Heart right ventricle (tissue), 16 donors: ENCODE measurements around the gene PLS3. TPM values are rescaled to one million over a fixed set of nuclear protein-coding genes. Genes with fewer than 3 reads are reported as not detected.

ENCODE experiments used
- ATAC-seq, 8 donors: fragments of 200-7000 bp; cut with Tn5 transposase; one replicate each; pipeline ENCODE4 v1.9.1; 2020; ENCODE audit warnings: mild to moderate bottlenecking in 8 of 8, moderate library complexity in 8 of 8, moderate number of reproducible peaks in 1 of 8
- DNase-seq, 2 donors: peaks; one replicate each; pipeline ENCODE4 v3.0.0-alpha.2; 2020
- H3K27ac ChIP-seq, 10 donors: fragments of 200-600 bp; sonication (generic) in 2 of 10; one replicate each; pipeline versions ENCODE4 v1.5.0 to v1.8.0; 2020 to 2022; ENCODE audit warnings: mild to moderate bottlenecking in 3 of 10
- H3K27me3 ChIP-seq, 7 donors: fragments of 200-600 bp; one replicate each; pipeline ENCODE4 v1.8.0; 2021 to 2022; ENCODE audit warnings: mild to moderate bottlenecking in 2 of 7
- H3K36me3 ChIP-seq, 9 donors: fragments of 200-600 bp; sonication (generic) in 1 of 9; one replicate each; pipeline versions ENCODE4 v1.5.0 to v1.8.0; 2020 to 2022; ENCODE audit warnings: mild to moderate bottlenecking in 2 of 9
- H3K4me1 ChIP-seq, 9 donors: fragments of 200-600 bp; sonication (generic) in 1 of 9; one replicate each; pipeline versions ENCODE4 v1.5.0 to v1.8.0; 2020 to 2022; ENCODE audit warnings: mild to moderate bottlenecking in 4 of 9
- H3K4me3 ChIP-seq, 10 donors: fragments of 200-600 bp; sonication (generic) in 2 of 10; one replicate each; pipeline versions ENCODE4 v1.5.0 to v1.8.0; 2020 to 2022; ENCODE audit warnings: mild to moderate bottlenecking in 7 of 10, moderate library complexity in 2 of 10
- H3K9me3 ChIP-seq, 11 donors: fragments of 200-600 bp in 10 of 11; sonication (generic) in 2 of 11; one replicate each; pipeline versions ENCODE4 v1.5.0 to v1.8.0; 2013 to 2022; ENCODE audit warnings: mild to moderate bottlenecking in 2 of 11, control low read depth in 1 of 11, moderate library complexity in 1 of 11
- CTCF ChIP-seq, 9 donors: fragments of 200-600 bp; sonication (generic) in 2 of 9; IDR thresholded peaks; one replicate each; pipeline versions ENCODE4 v1.5.0 to v1.8.0; 2021 to 2022; ENCODE audit warnings: antibody characterized with exemption in 9 of 9, mild to moderate bottlenecking in 5 of 9, moderate library complexity in 1 of 9
- WGBS, 2 donors: extraction: QIAGEN DNeasy Blood & Tissue Kit; methylation state at CpG; one replicate each; pipeline ENCODE4 v1.1.7; 2013; ENCODE audit warnings: inconsistent platforms in 1 of 2; 5-methylcytosine and 5-hydroxymethylcytosine counted together
- intact Hi-C, 10 donors: fragments of 100-400 bp; cut with DNase I; formaldehyde crosslinking; loops; one replicate each; pipeline versions ENCODE4 v1.11.1 to v1.14.2; 2022
- polyA plus RNA-seq, 2 donors: library from polyadenylated mRNA; stranded (reverse); fragments of 200-250 nt; gene quantifications; one replicate each; pipeline ENCODE4 v1.2.3, GENCODE V29; 2013
- total RNA-seq, 10 donors: library from RNA; stranded (reverse); fragmentation: NEBNext Ultra II Directional in 3 of 10; extraction: Animal tissue kit (Norgen Biotek cat#: 25700) in 3 of 10; gene quantifications; one replicate each; pipeline versions ENCODE4 v1.2.1 to v1.2.4, GENCODE V29; 2021 to 2023
- donor health status: Arrhythmogenic right ventricular cardiomyopathy.
- donor health status: ischemic (EF 13 %, LVEDD 7.1; RV severe dilation, severe dysfunction).
- donor health status: healthy with polysubstance abuse.
- donor health status: DM: no; HTN: yes; CAD: no.
- donor health status: DM: no; HTN: no; CAD: no.
- donor health status: ischemic (EF 25% LVEDD 6.9; RV normal size, moderate dysfunction).
- donor health status: ischemic (EF 25% LVEDD 5.7; RV mildly dilated, moderate dysfunction).
- donor health status: healthy.
- donor health status: DM: yes; HTN: yes; CAD: no.
- donor health status: Ischemic cardiomyopathy.
- donor health status: ischemic (EF 35%, LVEDD 5.7; RV mildly dilated, moderate dysfunction).
- donor health status: nonischemic (EF 11% LVEDD 7.7; RV severe dilation, severe dysfunction).
- donor health status: DM: yes; HTN: yes; CAD: no.
- donor health status: PGD.
- donor health status: ischemic (EF 29% LVEDD 5.4; RV normal size, mild dysfunction).
- donor health status: nonischemic (EF 23%, LVEDD 6.1; RV moderate dilation, normal function).

Gene PLS3
- total and polyA plus RNA-seq, 12 donors, result 29.7 to 56.9 (median 38.0) TPM

GRCh38 chrX:115616943-115617563 lies 56.1 kb downstream of the PLS3 start:
- TF ChIP-seq CTCF (IDR thresholded peaks at IDR 0.05), result no peak
- H3K36me3 ChIP-seq, result peaks cover 0 to 12% (median 0%) of the 10 kb centered on the region in 9 donors
- no peak overlapping the region for H3K4me3 ChIP-seq
- no peak for DNase-seq
- H3K9me3 ChIP-seq, result no peaks in the 10 kb centered on the region
- peak in 3 of 8 donors; percentile 41 to 76 (median 55) for ATAC-seq
- H3K4me1 ChIP-seq, result peaks cover 3 to 74% (median 29%) of the 10 kb centered on the region in 9 donors
- WGBS, 2 donors, result 65 to 81% methylated on average over 5 of the region's 5 CpGs
- intact Hi-C loops, result loop anchor here in 1 of 10 donors (10.0 kb wide), 1 partner anchor 52 kb away; the partner anchor contains the start of gene PLS3
- H3K27ac ChIP-seq, result peak overlapping the region; percentile 4 to 88 (median 70)
- peaks cover 0 to 94% (median 0%) of the 10 kb centered on the region in 7 donors for H3K27me3 ChIP-seq

- no peaks in the 10 kb centered on the region for H3K9me3 ChIP-seq
- peaks cover 0 to 98% (median 0%) of the 10 kb centered on the region in 7 donors for H3K27me3 ChIP-seq
- intact Hi-C loops, result loop anchor here in 1 of 10 donors (5.0 kb wide), 1 partner anchor 60 kb away; the partner anchor contains the start of gene PLS3
- no peak overlapping the region for H3K4me3 ChIP-seq
- no peak for TF ChIP-seq CTCF (IDR thresholded peaks at IDR 0.05)
- ATAC-seq (peak in 4 of 8 donors; percentile 59 to 81 (median 73)), DNase-seq (no peak)
- peaks cover 0 to 76% (median 11%) of the 10 kb centered on the region in 9 donors for H3K4me1 ChIP-seq
- H3K36me3 ChIP-seq, result peaks cover 0 to 48% (median 0%) of the 10 kb centered on the region in 9 donors
- WGBS, 2 donors, result 44 to 45% methylated on average over 4 of the region's 4 CpGs
- H3K27ac ChIP-seq, result peak overlapping the region in 7 of 10 donors; percentile 18 to 72 (median 58)
These were observed 61.6 kb downstream of the PLS3 start for GRCh38 chrX:115622534-115622933.

- Histone ChIP-seq H3K27ac (peak overlapping the region in 6 of 10 donors; percentile 19 to 71 (median 63)), H3K9me3 (no peaks in the 10 kb centered on the region), H3K4me3 (no peak overlapping the region), H3K4me1 (peaks cover 0 to 79% (median 11%) of the 10 kb centered on the region in 9 donors), H3K27me3 (peaks cover 0 to 91% (median 0%) of the 10 kb centered on the region in 7 donors), H3K36me3 (peaks cover 0 to 72% (median 0%) of the 10 kb centered on the region in 9 donors)
- WGBS, 2 donors, result 88 to 91% methylated on average over 1 of the region's 1 CpG
- ATAC-seq, result no peak
- no peak for TF ChIP-seq CTCF (IDR thresholded peaks at IDR 0.05)
- intact Hi-C loops, result loop anchor here in 3 of 10 donors (5.0 kb wide), 1 partner anchor 63 kb away; the partner anchor contains the start of gene PLS3 (in 3 of the 3)
- no peak for DNase-seq
These were observed 63.9 kb downstream of the PLS3 start for GRCh38 chrX:115624916-115625315.

GRCh38 chrX:115625572-115626301 lies 64.8 kb downstream of the PLS3 start:
- WGBS, 2 donors, result 50 to 55% methylated on average over 6 of the region's 6 CpGs
- ATAC-seq, result peak in 7 of 8 donors; percentile 31 to 66 (median 43)
- Histone ChIP-seq H3K4me1 (peaks cover 0 to 80% (median 11%) of the 10 kb centered on the region in 9 donors), H3K36me3 (peaks cover 0 to 78% (median 0%) of the 10 kb centered on the region in 9 donors), H3K9me3 (no peaks in the 10 kb centered on the region), H3K27ac (peak overlapping the region in 7 of 10 donors; percentile 17 to 71 (median 62)), H3K27me3 (peaks cover 0 to 88% (median 0%) of the 10 kb centered on the region in 7 donors), H3K4me3 (no peak overlapping the region)
- TF ChIP-seq CTCF (IDR thresholded peaks at IDR 0.05), result no peak
- DNase-seq, result no peak
- intact Hi-C loops, result loop anchor here in 2 of 10 donors (5.0 kb wide), 1 partner anchor 63 kb away; the partner anchor contains the start of gene PLS3 (in 2 of the 2)
